ENCODE measurements around the gene C1R.
A peak's percentile ranks its signal among the peaks of the same experiment; 100 is the strongest.

Gene C1R

DNA sequence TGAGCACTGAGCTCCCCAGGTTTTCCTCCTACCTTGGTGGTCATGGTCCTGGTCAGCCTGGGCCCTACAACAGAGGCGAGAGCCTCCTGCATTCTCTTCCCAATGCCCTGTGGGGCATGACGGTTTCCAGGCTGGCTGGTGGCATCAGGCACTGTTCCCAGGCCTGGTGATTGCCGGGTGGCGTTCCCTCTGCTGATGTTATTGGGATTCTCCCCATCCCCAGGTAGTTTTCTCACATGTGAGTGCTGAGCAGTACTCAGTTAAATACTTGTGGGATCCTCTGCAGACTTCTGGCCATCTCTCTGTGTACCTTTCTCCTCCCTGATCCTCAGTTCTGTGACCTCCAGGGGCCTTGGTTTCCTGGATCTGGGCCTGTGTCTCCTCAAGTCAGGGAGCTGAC is 15.8 kb downstream of the C1R start:
- Histone ChIP-seq H3K36me3 (ENCODE audit: control insufficient read depth, insufficient read depth, low read length, severe bottlenecking) (peaks cover 15% of the 10 kb centered on the region), H3K9me3 (ENCODE audit: control insufficient read depth, low read length) (no peaks in the 10 kb centered on the region), H3K27me3 (replicated peaks; ENCODE audit: control insufficient read depth, insufficient read depth, low read length) (no peaks in the 10 kb centered on the region), H3K4me3 (ENCODE audit: low read length) (no peak overlapping the region), H3K4me1 (ENCODE audit: control insufficient read depth, insufficient read depth, low read length) (peaks cover 29% of the 10 kb centered on the region), H3K9ac (ENCODE audit: low read length) (no peak overlapping the region)
- no peak for DNase-seq (ENCODE audit: low read depth)

DNA sequence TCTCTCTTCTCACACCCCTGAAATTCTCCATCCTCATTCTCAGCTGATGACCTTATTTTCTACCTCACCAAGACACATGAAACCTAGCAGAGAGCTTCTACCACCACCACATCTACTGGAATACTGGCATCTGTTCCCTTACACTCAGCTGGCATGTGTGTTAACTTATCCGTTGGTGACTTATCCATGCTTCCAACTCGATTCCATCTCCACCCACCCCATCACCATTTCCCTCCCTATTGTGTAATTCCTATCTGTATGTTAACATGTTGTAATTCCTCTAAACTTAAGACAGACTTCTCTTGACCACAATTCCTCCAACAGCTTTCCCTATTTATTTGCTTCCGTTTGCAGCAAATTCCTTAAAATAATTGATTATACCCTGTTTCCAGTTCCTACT is 16.3 kb downstream of the C1R start:
- H3K9ac ChIP-seq (ENCODE audit: low read length), result no peak overlapping the region
- no peaks in the 10 kb centered on the region for H3K9me3 ChIP-seq (ENCODE audit: control insufficient read depth, low read length)
- DNase-seq (ENCODE audit: low read depth), result peak; percentile 83
- H3K4me1 ChIP-seq (ENCODE audit: control insufficient read depth, insufficient read depth, low read length), result peaks cover 29% of the 10 kb centered on the region
- H3K27me3 ChIP-seq (replicated peaks; ENCODE audit: control insufficient read depth, insufficient read depth, low read length), result no peaks in the 10 kb centered on the region
- H3K4me3 ChIP-seq (ENCODE audit: low read length), result no peak overlapping the region
- H3K36me3 ChIP-seq (ENCODE audit: control insufficient read depth, insufficient read depth, low read length, severe bottlenecking), result peaks cover 10% of the 10 kb centered on the region

DNA sequence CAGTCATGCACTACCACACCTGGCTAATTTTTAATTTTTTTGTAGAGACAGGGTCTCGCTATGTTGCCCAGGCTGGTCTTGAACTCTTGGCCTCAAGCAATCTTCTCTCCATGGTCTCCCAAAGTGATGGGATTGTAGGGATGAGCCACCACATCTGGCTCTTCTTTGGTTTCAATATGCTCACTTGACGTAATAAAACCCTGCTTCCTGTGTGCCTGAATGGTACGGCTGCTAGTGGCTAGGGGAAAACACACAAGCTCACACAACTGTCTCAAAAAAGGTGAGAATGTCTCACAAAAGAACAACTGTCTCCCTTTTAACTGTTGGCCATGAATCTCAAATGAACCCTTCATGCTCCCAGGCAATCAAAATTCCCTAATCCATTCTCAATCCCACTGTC is 16.7 kb downstream of the C1R start:
- Histone ChIP-seq H3K9ac (ENCODE audit: low read length) (no peak overlapping the region), H3K4me1 (ENCODE audit: control insufficient read depth, insufficient read depth, low read length) (peaks cover 28% of the 10 kb centered on the region), H3K36me3 (ENCODE audit: control insufficient read depth, insufficient read depth, low read length, severe bottlenecking) (peaks cover 10% of the 10 kb centered on the region), H3K4me3 (ENCODE audit: low read length) (no peak overlapping the region), H3K9me3 (ENCODE audit: control insufficient read depth, low read length) (no peaks in the 10 kb centered on the region), H3K27me3 (replicated peaks; ENCODE audit: control insufficient read depth, insufficient read depth, low read length) (no peaks in the 10 kb centered on the region)
- DNase-seq (ENCODE audit: low read depth), result no peak

DNA sequence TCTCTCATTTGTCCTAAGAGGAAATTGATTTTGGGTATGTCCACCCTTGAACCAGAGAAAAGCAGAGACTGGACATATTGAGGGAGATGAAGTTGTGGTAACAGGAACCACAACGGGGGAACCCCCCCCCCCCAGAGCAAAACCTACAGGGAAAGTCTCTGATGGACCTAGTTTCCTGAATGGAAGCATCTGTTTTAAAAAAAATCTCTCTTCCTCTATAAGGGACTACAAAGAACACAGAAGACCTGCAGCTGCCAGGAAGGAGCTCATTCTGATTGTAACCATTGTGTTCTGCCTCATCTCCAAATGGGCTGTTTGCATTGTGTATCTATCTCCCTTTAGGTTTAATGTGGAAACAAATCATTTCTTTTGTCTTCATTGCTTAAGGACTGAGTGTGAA is 18.3 kb downstream of the C1R start:
- no peak for DNase-seq (ENCODE audit: low read depth)
- Histone ChIP-seq H3K4me1 (ENCODE audit: control insufficient read depth, insufficient read depth, low read length) (peaks cover 14% of the 10 kb centered on the region), H3K9me3 (ENCODE audit: control insufficient read depth, low read length) (no peaks in the 10 kb centered on the region), H3K36me3 (ENCODE audit: control insufficient read depth, insufficient read depth, low read length, severe bottlenecking) (peaks cover 18% of the 10 kb centered on the region), H3K9ac (ENCODE audit: low read length) (no peak overlapping the region), H3K27me3 (replicated peaks; ENCODE audit: control insufficient read depth, insufficient read depth, low read length) (no peaks in the 10 kb centered on the region), H3K4me3 (ENCODE audit: low read length) (no peak overlapping the region)

DNA sequence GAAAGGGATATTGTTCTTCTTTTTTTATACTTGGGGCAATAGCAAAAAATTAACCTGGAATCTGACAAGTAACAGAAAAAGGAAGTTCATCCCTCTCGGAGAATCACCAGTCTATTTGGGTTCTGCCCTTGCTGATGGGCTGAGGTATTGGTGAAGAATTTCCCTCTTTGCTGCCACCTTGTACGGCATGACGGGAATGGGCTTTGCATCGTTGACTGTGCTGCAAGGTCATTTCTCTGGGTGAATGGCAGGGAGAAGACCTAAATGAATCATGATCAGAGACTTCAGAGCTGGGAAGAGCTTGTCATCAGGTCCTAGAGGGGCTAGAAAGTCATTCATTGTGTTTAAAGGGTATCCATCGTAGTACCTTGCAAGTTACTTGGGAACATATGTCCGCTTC is 19.7 kb downstream of the C1R start:
- no peak for DNase-seq (ENCODE audit: low read depth)
- H3K36me3 ChIP-seq (ENCODE audit: control insufficient read depth, insufficient read depth, low read length, severe bottlenecking), result peaks cover 25% of the 10 kb centered on the region
- no peaks in the 10 kb centered on the region for H3K9me3 ChIP-seq (ENCODE audit: control insufficient read depth, low read length)
- H3K4me1 ChIP-seq (ENCODE audit: control insufficient read depth, insufficient read depth, low read length), result peaks cover 20% of the 10 kb centered on the region
- H3K27me3 ChIP-seq (replicated peaks; ENCODE audit: control insufficient read depth, insufficient read depth, low read length), result no peaks in the 10 kb centered on the region
- H3K4me3 ChIP-seq (ENCODE audit: low read length), result no peak overlapping the region
- no peak overlapping the region for H3K9ac ChIP-seq (ENCODE audit: low read length)

DNA sequence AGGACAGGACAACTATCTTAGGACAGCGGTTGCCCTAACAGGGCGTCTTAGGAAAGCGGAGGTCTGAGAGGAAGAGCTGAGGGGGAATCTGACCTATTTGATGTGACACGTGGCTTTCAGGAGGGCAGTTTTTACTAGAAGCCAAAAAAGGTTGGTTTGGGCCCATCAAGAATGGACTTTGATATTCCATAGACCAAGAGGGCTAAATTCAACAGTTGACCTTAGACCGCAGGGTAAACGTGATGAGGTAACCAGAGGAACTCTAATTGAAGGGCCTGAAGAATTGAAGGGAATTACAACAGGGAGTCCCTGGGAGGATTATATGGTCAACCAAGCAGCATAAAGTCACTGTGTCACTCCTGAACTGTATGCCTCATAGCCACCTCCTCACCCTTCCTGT is 20.2 kb downstream of the C1R start:
- Histone ChIP-seq H3K4me3 (ENCODE audit: low read length) (no peak overlapping the region), H3K27me3 (replicated peaks; ENCODE audit: control insufficient read depth, insufficient read depth, low read length) (no peaks in the 10 kb centered on the region), H3K9me3 (ENCODE audit: control insufficient read depth, low read length) (no peaks in the 10 kb centered on the region), H3K4me1 (ENCODE audit: control insufficient read depth, insufficient read depth, low read length) (peaks cover 24% of the 10 kb centered on the region), H3K36me3 (ENCODE audit: control insufficient read depth, insufficient read depth, low read length, severe bottlenecking) (peaks cover 31% of the 10 kb centered on the region), H3K9ac (ENCODE audit: low read length) (no peak overlapping the region)
- no peak for DNase-seq (ENCODE audit: low read depth)

DNA sequence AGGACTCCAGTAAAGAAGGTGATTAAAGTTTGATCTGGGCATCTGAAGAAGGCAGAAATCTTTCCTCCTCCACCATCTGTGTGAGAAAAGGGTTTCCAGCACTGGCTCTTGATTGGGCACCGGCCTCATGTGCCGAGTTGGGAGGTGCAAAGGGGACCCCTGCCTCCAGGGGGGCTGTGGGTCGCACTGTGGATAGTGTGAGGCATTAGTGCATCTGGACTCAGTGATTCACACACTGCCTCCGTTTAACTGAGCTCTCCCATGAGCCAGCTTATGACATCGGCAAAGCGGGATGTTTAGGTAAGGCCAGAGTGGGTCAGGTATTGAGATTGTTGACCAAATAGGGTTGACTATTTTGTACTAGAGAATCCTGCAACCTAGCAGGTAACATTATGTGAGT is 22.9 kb downstream of the C1R start:
- Histone ChIP-seq H3K4me1 (ENCODE audit: control insufficient read depth, insufficient read depth, low read length) (peaks cover 32% of the 10 kb centered on the region), H3K9me3 (ENCODE audit: control insufficient read depth, low read length) (no peaks in the 10 kb centered on the region), H3K27me3 (replicated peaks; ENCODE audit: control insufficient read depth, insufficient read depth, low read length) (no peaks in the 10 kb centered on the region), H3K9ac (ENCODE audit: low read length) (no peak overlapping the region), H3K36me3 (ENCODE audit: control insufficient read depth, insufficient read depth, low read length, severe bottlenecking) (peaks cover 56% of the 10 kb centered on the region), H3K4me3 (ENCODE audit: low read length) (no peak overlapping the region)
- no peak for DNase-seq (ENCODE audit: low read depth)

DNA sequence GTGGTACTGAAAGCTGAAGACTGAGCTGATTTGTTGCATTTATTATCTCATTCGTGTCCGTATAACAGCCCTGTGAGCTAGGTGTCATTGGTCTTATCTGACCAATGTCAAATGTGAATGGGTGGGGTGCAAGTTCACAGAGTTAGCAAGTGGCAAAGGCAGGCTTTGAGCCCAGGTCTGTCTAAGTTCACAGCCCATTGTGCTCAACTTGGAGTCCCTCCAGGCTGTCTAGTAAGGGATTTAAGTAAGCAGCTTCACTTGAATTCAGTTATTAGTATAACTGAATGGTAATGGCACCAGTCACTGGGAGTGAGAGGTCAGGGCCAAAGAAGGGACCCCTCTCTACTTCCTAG is 23.3 kb downstream of the C1R start:
- Histone ChIP-seq H3K27me3 (replicated peaks; ENCODE audit: control insufficient read depth, insufficient read depth, low read length) (no peaks in the 10 kb centered on the region), H3K4me1 (ENCODE audit: control insufficient read depth, insufficient read depth, low read length) (peaks cover 36% of the 10 kb centered on the region), H3K9ac (ENCODE audit: low read length) (no peak overlapping the region), H3K36me3 (ENCODE audit: control insufficient read depth, insufficient read depth, low read length, severe bottlenecking) (peaks cover 59% of the 10 kb centered on the region), H3K4me3 (ENCODE audit: low read length) (no peak overlapping the region), H3K9me3 (ENCODE audit: control insufficient read depth, low read length) (no peaks in the 10 kb centered on the region)
- DNase-seq (ENCODE audit: low read depth), result no peak

DNA sequence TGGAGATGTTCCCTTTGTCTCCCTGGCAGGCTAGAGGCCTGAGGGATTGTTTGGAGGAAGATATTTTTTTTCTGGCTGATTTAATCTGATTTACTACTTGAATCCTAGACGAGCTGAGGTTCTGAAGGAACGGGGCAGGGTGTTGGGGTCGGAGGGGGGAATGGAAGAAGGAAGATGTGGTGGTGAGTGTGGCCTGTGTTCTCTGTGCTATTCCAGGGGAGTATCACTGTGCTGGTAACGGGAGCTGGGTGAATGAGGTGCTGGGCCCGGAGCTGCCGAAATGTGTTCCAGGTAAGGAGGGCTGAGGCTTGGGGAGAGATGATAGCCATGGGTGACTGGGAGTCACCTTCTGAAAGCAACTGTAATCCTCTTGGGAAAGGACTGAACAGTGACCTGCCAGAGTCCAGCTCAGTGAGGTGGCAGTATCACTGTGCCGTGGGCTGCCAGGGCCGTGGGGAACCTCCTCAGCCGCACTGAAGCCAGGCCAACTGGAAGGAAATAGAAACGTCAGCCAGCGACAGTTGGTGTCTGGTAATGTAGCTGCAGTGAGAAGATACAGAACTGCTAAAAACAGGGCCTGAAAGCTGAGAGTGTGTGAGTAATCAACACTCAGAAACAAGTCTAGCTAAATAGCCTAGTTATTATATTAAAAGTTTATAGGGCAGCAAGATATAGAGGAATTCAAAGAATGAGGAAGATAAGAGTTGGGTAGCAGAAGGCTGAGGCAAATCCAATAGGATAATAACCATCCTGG is 23.8 kb downstream of the C1R start:
- H3K9me3 ChIP-seq (ENCODE audit: control insufficient read depth, low read length), result no peaks in the 10 kb centered on the region
- no peak for DNase-seq (ENCODE audit: low read depth)
- H3K36me3 ChIP-seq (ENCODE audit: control insufficient read depth, insufficient read depth, low read length, severe bottlenecking), result peaks cover 65% of the 10 kb centered on the region

DNA sequence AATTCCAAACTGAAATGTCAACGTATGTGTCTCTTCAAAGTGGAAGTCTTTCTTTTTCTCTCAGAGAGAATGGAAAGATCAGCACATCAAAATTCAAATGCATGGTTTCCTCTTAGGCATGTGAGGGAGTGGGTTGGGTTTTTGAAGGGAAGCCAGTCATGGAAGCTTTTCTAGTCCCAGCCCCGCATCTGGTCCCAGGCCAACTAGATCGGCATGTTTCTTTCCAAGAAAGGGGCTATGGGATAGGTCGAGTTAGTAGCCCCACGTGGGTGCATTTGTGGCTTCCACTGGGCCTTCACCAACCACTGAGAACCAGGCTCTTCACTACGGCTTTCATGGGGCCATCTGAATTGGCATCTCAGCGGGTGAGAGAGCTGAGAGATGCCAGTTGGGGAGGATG is 25.1 kb downstream of the C1R start:
- H3K9me3 ChIP-seq (ENCODE audit: control insufficient read depth, low read length), result no peaks in the 10 kb centered on the region
- H3K27me3 ChIP-seq (replicated peaks; ENCODE audit: control insufficient read depth, insufficient read depth, low read length), result no peaks in the 10 kb centered on the region
- no peak overlapping the region for H3K4me3 ChIP-seq (ENCODE audit: low read length)
- H3K36me3 ChIP-seq (ENCODE audit: control insufficient read depth, insufficient read depth, low read length, severe bottlenecking), result peaks cover 72% of the 10 kb centered on the region
- DNase-seq (ENCODE audit: low read depth), result no peak
- H3K4me1 ChIP-seq (ENCODE audit: control insufficient read depth, insufficient read depth, low read length), result peaks cover 49% of the 10 kb centered on the region
- H3K9ac ChIP-seq (ENCODE audit: low read length), result no peak overlapping the region

More for the DNA sequence above, 23.8 kb downstream of the C1R start:
- no peak overlapping the region for H3K4me3 ChIP-seq (ENCODE audit: low read length)
- H3K27me3 ChIP-seq (replicated peaks; ENCODE audit: control insufficient read depth, insufficient read depth, low read length), result no peaks in the 10 kb centered on the region
- H3K4me1 ChIP-seq (ENCODE audit: control insufficient read depth, insufficient read depth, low read length), result peaks cover 40% of the 10 kb centered on the region
- H3K9ac ChIP-seq (ENCODE audit: low read length), result no peak overlapping the region

DNA sequence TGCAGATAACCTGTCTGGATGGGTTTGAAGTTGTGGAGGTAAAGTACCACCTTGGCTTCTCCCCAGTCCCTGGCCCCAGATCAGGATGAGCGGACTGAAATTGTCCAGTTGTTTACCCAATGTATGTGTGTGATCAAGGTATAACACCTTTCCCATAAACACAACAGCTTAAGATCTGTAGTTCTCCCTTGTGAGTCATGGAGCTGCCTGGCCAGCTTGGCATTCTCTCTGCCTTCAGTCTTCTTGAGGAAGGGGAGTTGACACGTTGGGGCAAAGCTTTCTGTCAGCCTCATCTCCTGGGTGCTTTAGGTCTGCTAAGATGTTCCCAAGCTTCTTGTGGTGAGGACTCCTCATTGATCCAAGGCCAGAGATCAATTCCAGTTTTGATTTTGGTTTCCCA is 25.6 kb downstream of the C1R start:
- no peak for DNase-seq (ENCODE audit: low read depth)
- Histone ChIP-seq H3K36me3 (ENCODE audit: control insufficient read depth, insufficient read depth, low read length, severe bottlenecking) (peaks cover 72% of the 10 kb centered on the region), H3K9me3 (ENCODE audit: control insufficient read depth, low read length) (no peaks in the 10 kb centered on the region), H3K4me1 (ENCODE audit: control insufficient read depth, insufficient read depth, low read length) (peaks cover 51% of the 10 kb centered on the region), H3K27me3 (replicated peaks; ENCODE audit: control insufficient read depth, insufficient read depth, low read length) (no peaks in the 10 kb centered on the region), H3K9ac (ENCODE audit: low read length) (no peak overlapping the region), H3K4me3 (ENCODE audit: low read length) (no peak overlapping the region)

DNA sequence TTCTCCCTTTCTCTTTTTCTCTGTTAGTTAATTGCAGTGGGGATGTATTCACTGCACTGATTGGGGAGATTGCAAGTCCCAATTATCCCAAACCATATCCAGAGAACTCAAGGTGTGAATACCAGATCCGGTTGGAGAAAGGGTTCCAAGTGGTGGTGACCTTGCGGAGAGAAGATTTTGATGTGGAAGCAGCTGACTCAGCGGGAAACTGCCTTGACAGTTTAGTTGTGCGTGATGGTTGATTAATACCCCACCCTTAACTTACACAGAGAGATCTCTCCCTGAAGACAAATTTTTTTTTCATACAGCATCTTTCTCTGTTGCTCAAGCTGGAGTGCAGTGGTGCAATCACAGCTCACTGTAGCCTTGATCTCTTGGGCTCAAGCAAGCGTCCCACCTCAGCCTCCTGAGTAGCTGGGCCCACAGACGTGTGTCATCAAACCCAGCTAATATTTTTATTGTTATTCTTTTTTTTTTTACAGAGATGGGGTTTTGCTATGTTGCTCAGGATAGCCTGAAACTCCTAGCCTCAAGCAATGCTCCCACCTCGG is 27.1 kb downstream of the C1R start:
- Histone ChIP-seq H3K4me3 (ENCODE audit: low read length) (no peak overlapping the region), H3K9me3 (ENCODE audit: control insufficient read depth, low read length) (no peaks in the 10 kb centered on the region), H3K4me1 (ENCODE audit: control insufficient read depth, insufficient read depth, low read length) (peaks cover 57% of the 10 kb centered on the region), H3K36me3 (ENCODE audit: control insufficient read depth, insufficient read depth, low read length, severe bottlenecking) (peaks cover 63% of the 10 kb centered on the region), H3K9ac (ENCODE audit: low read length) (no peak overlapping the region), H3K27me3 (replicated peaks; ENCODE audit: control insufficient read depth, insufficient read depth, low read length) (no peaks in the 10 kb centered on the region)
- DNase-seq (ENCODE audit: low read depth), result no peak
